GM18907 (cell line): ENCODE measurements around the gene SLFN12.
A peak's percentile ranks its signal among the peaks of the same experiment; 100 is the strongest.
"Not testable (repeated sequence)": the region's sequence is repeated elsewhere in the genome, so short reads cannot be mapped to it uniquely, and the experiment has no call there.

ENCODE experiments used
- ATAC-seq: cut with Tn5 transposase; IDR thresholded peaks from one replicate; pipeline ENCODE4 v1.9.1; 2021; ENCODE audit warnings: mild to moderate bottlenecking, moderate library complexity; ENCODE audit not compliant: unreplicated experiment

The SLFN12 gene

GRCh38 chr17:35414247-35414646, 18.1 kb downstream of the SLFN12 start:
- ATAC-seq: no peak

GRCh38 chr17:35407531-35407930, 24.8 kb downstream of the SLFN12 start:
- no peak for ATAC-seq

GRCh38 chr17:35406568-35406967, 25.7 kb downstream of the SLFN12 start:
- no peak for ATAC-seq

- no peak for ATAC-seq
Measured at GRCh38 chr17:35404360-35404759, 27.9 kb downstream of the SLFN12 start.

- ATAC-seq: not testable (repeated sequence)
Measured at GRCh38 chr17:35393783-35394182, 38.5 kb downstream of the SLFN12 start.

GRCh38 chr17:35390663-35391062, 41.6 kb downstream of the SLFN12 start:
- no peak for ATAC-seq

- ATAC-seq: no peak
Measured at GRCh38 chr17:35390156-35390555, 42.1 kb downstream of the SLFN12 start.

- ATAC-seq: no peak
Measured at GRCh38 chr17:35387496-35387895, 44.8 kb downstream of the SLFN12 start.

- ATAC-seq: no peak
Measured at GRCh38 chr17:35377706-35378105, 54.6 kb downstream of the SLFN12 start.

- ATAC-seq: no peak
Measured at GRCh38 chr17:35377068-35377467, 55.2 kb downstream of the SLFN12 start.

GRCh38 chr17:35376245-35376644, 56.1 kb downstream of the SLFN12 start:
- no peak for ATAC-seq

- ATAC-seq: no peak
Measured at GRCh38 chr17:35374766-35375344, 57.4 kb downstream of the SLFN12 start.

- ATAC-seq: peak; percentile 54
Measured at GRCh38 chr17:35373984-35374765, 58.1 kb downstream of the SLFN12 start.

GRCh38 chr17:35373534-35373983, 58.7 kb downstream of the SLFN12 start, which contains the start of gene SLFN11:
TSS of gene SLFN11 (minus strand) at chr17:35373621. CDS start at chr17:35363807, 9,814 bp downstream.
- ATAC-seq: peak; percentile 64

GRCh38 chr17:35372846-35373533, 59.3 kb downstream of the SLFN12 start:
- peak; percentile 2 for ATAC-seq

- no peak for ATAC-seq
Measured at GRCh38 chr17:35371934-35372333, 60.4 kb downstream of the SLFN12 start.

GRCh38 chr17:35368081-35368830, 64.0 kb downstream of the SLFN12 start:
- ATAC-seq: peak; percentile 92

GRCh38 chr17:35361027-35361426, 71.3 kb downstream of the SLFN12 start:
- no peak for ATAC-seq
